HG03469 (cell line): ENCODE results near the gene PRR23B.
"Not testable (repeated sequence)": the region's sequence is repeated elsewhere in the genome, so short reads cannot be mapped to it uniquely, and the experiment has no call there.

Source experiments
- ATAC-seq: cut with Tn5 transposase; IDR thresholded peaks from one replicate; pipeline ENCODE4 v1.9.1; 2021; ENCODE audit warnings: mild to moderate bottlenecking, moderate library complexity, moderate number of reproducible peaks; ENCODE audit not compliant: unreplicated experiment

The PRR23B gene

GRCh38 chr3:139020868-139021234 lies at the start of gene PRR23B:
Gene PRR23B (minus strand): TSS chr3:139020926. CDS start chr3:139020661, 265 bp downstream.
- no peak for ATAC-seq

GRCh38 chr3:139062918-139063317 lies 42.2 kb upstream of the PRR23B start:
- no peak for ATAC-seq

GRCh38 chr3:139052802-139053600 lies 32.3 kb upstream of the PRR23B start:
- no peak for ATAC-seq

- no peak for ATAC-seq
Measured at GRCh38 chr3:139044366-139045210, 23.9 kb upstream of the PRR23B start, which contains the start of gene PRR23C. Gene PRR23C (minus strand): TSS chr3:139044892. CDS start chr3:139044620, 272 bp downstream.

GRCh38 chr3:139043554-139044365 lies 23.0 kb upstream of the PRR23B start:
- ATAC-seq: no peak

GRCh38 chr3:139037478-139037877 lies 16.8 kb upstream of the PRR23B start:
- no peak for ATAC-seq

- ATAC-seq: no peak
Measured at GRCh38 chr3:139032326-139033002, 11.7 kb upstream of the PRR23B start.

- not testable (repeated sequence) for ATAC-seq
Measured at GRCh38 chr3:139030576-139030975, 9.8 kb upstream of the PRR23B start.

GRCh38 chr3:139024968-139025367 lies 4.2 kb upstream of the PRR23B start:
- no peak for ATAC-seq

- ATAC-seq: no peak
Measured at GRCh38 chr3:139020036-139020867, 474 bp downstream of the PRR23B start.

- ATAC-seq: no peak
Measured at GRCh38 chr3:139016430-139017048, 4.2 kb downstream of the PRR23B start.

GRCh38 chr3:139006051-139006716 lies 14.5 kb downstream of the PRR23B start, which contains the start of gene PRR23A:
Gene PRR23A (minus strand): TSS chr3:139006268. CDS start chr3:139006268, 0 bp downstream.
- ATAC-seq: no peak

- no peak for ATAC-seq
Measured at GRCh38 chr3:139005356-139005993, 15.3 kb downstream of the PRR23B start.

GRCh38 chr3:138995706-138996105 lies 25.0 kb downstream of the PRR23B start:
- no peak for ATAC-seq

GRCh38 chr3:138987181-138987580 lies 33.5 kb downstream of the PRR23B start:
- no peak for ATAC-seq

GRCh38 chr3:138985932-138986331 lies 34.8 kb downstream of the PRR23B start:
- no peak for ATAC-seq

- no peak for ATAC-seq
Measured at GRCh38 chr3:138984816-138985215, 35.9 kb downstream of the PRR23B start.

GRCh38 chr3:138976047-138976446 lies 44.7 kb downstream of the PRR23B start:
- no peak for ATAC-seq
